A549 (cell line): ENCODE measurements around the gene RYR3.

Experiments used
- CHD2 ChIP-seq: fragments of 150-350 bp; IDR thresholded peaks from 2 replicates; pipeline ENCODE4 v1.6.1; 2014; ENCODE audit warnings: low read length; ENCODE audit not compliant: partially characterized antibody
- CTCF ChIP-seq: fragments of >200 bp; sonication (Bioruptor Twin); formaldehyde crosslinking; IDR thresholded peaks from 3 replicates; pipeline ENCODE4 v1.5.1; 2016
- EHF ChIP-seq: fragments of 250-450 bp; sonication (Bioruptor Pico); IDR thresholded peaks from 2 replicates; pipeline ENCODE4 v1.5.0; 2020; ENCODE audit warnings: mild to moderate bottlenecking
- EP300 ChIP-seq, 2 experiments: fragments of >200 bp; sonication (Bioruptor Twin); formaldehyde crosslinking; IDR thresholded peaks; 2 replicates in 1 of 2; 3 replicates in 1 of 2; pipeline ENCODE4 v1.6.1; 2016 to 2017
- KDM5A ChIP-seq: fragments of 200-600 bp; sonication (generic); IDR thresholded peaks from 2 replicates; pipeline ENCODE4 v1.6.1; 2016; ENCODE audit warnings: antibody characterized with exemption, mild to moderate bottlenecking
- MAZ ChIP-seq: fragments of 150-350 bp; IDR thresholded peaks from 2 replicates; pipeline ENCODE4 v1.6.1; 2014; ENCODE audit warnings: antibody characterized with exemption, low read depth, low read length, borderline replicate concordance
- POLR2A ChIP-seq: IDR thresholded peaks from 2 replicates; pipeline ENCODE4 v1.6.1; 2012; ENCODE audit warnings: mild to moderate bottlenecking, low read length
- USF2 ChIP-seq: fragments of 450-650 bp; IDR thresholded peaks from 2 replicates; pipeline ENCODE4 v1.6.1; 2014; ENCODE audit warnings: antibody characterized with exemption

- no peak for TF ChIP-seq POLR2A
- no peak for TF ChIP-seq CTCF
- TF ChIP-seq EP300 (IDR thresholded peaks at IDR 0.05) = no peak
- no peak for TF ChIP-seq KDM5A
- no peak for TF ChIP-seq CHD2
- TF ChIP-seq MAZ = no peak
- TF ChIP-seq USF2 = no peak
- no peak for TF ChIP-seq EHF (CRISPR knock-in tag)
These were observed 338.6 kb downstream of the RYR3 start for GRCh38 chr15:33649217-33649933.
